Gastroesophageal sphincter (tissue), 4 donors: ENCODE data around the gene HSF5. TPM values are rescaled to one million over a fixed set of nuclear protein-coding genes. Genes with fewer than 3 reads are reported as not detected.

Source experiments
- ATAC-seq: fragments of 150-250 bp; one replicate; pipeline ENCODE4 v1.9.1; 2016; ENCODE audit warnings: mild to moderate bottlenecking, moderate library complexity
- H3K27ac ChIP-seq, 4 donors: fragments of 200-600 bp; sonication (generic) in 3 of 4; 1 replicate in 3 of 4; 2 replicates in 1 of 4; pipeline ENCODE4 v1.5.1; 2016 to 2019
- H3K27me3 ChIP-seq: fragments of 200-600 bp; sonication (generic); one replicate; pipeline ENCODE4 v1.5.1; 2019
- H3K36me3 ChIP-seq, 2 donors: fragments of 200-600 bp; sonication (generic); one replicate each; pipeline ENCODE4 v1.5.1; 2019; ENCODE audit warnings: control low read depth in 1 of 2
- H3K4me1 ChIP-seq, 3 donors: fragments of 200-600 bp; sonication (generic); 1 replicate in 2 of 3; 2 replicates in 1 of 3; pipeline ENCODE4 v1.5.1; 2016 to 2019; ENCODE audit warnings: control low read depth in 2 of 3
- H3K4me3 ChIP-seq, 2 donors: fragments of 200-600 bp; sonication (generic); one replicate each; pipeline ENCODE4 v1.5.1; 2019; ENCODE audit warnings: mild to moderate bottlenecking in 1 of 2, moderate library complexity in 1 of 2
- H3K9me3 ChIP-seq, 3 donors: fragments of 200-600 bp; sonication (generic); one replicate each; pipeline ENCODE4 v1.5.1; 2017 to 2019; ENCODE audit warnings: control low read depth in 2 of 3
- EP300 ChIP-seq: sonication (generic); formaldehyde crosslinking; IDR thresholded peaks from one replicate; pipeline ENCODE4 v1.6.1; 2017; ENCODE audit warnings: antibody characterized with exemption, mild to moderate bottlenecking
- POLR2A ChIP-seq, 2 donors: fragments of 450-650 bp; IDR thresholded peaks; one replicate each; pipeline ENCODE4 v1.6.1; 2017; ENCODE audit warnings: antibody characterized with exemption in 2 of 2, mild to moderate bottlenecking in 2 of 2, moderate library complexity in 1 of 2
- POLR2AphosphoS5 ChIP-seq: sonication (generic); formaldehyde crosslinking; IDR thresholded peaks from one replicate; pipeline ENCODE4 v1.6.1; 2017; ENCODE audit warnings: antibody characterized with exemption
- WGBS, 2 donors: methylation state at CpG; one replicate each; pipeline ENCODE4 v1.1.5; 2018; ENCODE audit warnings: low coverage in 1 of 2; 5-methylcytosine and 5-hydroxymethylcytosine counted together
- total RNA-seq, 4 donors: library from RNA; depleted of rRNA; stranded (reverse); fragments of >200 nt; gene quantifications; one replicate each; pipeline ENCODE4 v1.1.0, GENCODE V29; 2016
- TF ChIP-seq, protein P1 (sequence below), 4 experiments: fragments of 200-600 bp in 2 of 4; fragments of 450-650 bp in 2 of 4; sonication (generic) in 1 of 4; IDR thresholded peaks; one replicate each; pipeline ENCODE4 v1.5.1; 2017 to 2019; ENCODE audit warnings: antibody characterized with exemption in 4 of 4, mild to moderate bottlenecking in 2 of 4, moderate library complexity in 2 of 4

The HSF5 gene
- total RNA-seq, 4 donors from 2014 or later, result 0.13 TPM; not detected in 3

- WGBS, 2 donors, result 90 to 100% methylated on average over 1 of the region's 1 CpG
- Histone ChIP-seq H3K9me3 (no peaks in the 10 kb centered on the region), H3K27me3 (no peaks in the 10 kb centered on the region), H3K4me1 (peaks cover 0 to 2% (median 0%) of the 10 kb centered on the region in 3 donors), H3K4me3 (no peak overlapping the region), H3K36me3 (no peaks in the 10 kb centered on the region), H3K27ac (no peak overlapping the region)
- TF ChIP-seq, protein P1, sequence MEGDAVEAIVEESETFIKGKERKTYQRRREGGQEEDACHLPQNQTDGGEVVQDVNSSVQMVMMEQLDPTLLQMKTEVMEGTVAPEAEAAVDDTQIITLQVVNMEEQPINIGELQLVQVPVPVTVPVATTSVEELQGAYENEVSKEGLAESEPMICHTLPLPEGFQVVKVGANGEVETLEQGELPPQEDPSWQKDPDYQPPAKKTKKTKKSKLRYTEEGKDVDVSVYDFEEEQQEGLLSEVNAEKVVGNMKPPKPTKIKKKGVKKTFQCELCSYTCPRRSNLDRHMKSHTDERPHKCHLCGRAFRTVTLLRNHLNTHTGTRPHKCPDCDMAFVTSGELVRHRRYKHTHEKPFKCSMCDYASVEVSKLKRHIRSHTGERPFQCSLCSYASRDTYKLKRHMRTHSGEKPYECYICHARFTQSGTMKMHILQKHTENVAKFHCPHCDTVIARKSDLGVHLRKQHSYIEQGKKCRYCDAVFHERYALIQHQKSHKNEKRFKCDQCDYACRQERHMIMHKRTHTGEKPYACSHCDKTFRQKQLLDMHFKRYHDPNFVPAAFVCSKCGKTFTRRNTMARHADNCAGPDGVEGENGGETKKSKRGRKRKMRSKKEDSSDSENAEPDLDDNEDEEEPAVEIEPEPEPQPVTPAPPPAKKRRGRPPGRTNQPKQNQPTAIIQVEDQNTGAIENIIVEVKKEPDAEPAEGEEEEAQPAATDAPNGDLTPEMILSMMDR (IDR thresholded peaks at IDR 0.05), result no peak
- TF ChIP-seq EP300 (no peak), POLR2A (IDR thresholded peaks at IDR 0.05) (no peak), POLR2AphosphoS5 (no peak)
- no peak for ATAC-seq
These were observed 76.0 kb downstream of the HSF5 start for GRCh38 chr17:58412064-58412703.

DNA sequence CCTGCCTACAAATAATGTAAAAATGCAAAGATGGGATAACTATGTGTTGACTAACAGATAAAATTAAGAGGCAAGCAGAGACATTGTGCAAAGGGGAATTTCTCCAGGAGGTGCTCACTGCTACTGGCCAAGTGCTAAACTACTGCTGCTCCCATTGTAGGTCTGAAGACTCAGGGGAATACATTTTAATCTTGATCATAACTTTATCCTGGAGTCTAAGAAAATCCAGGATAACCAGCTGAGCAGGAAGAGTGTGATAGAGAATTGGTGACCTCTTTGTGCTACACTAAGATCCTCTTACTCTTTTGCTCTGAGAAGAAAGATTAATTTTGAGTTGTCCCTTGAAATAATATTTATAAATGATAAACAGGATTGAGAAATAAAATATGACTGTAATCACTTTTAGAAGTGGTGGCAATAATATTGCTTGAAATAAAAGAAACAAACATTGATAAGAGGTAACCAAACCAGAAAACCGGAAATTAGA, 76.8 kb downstream of the HSF5 start:
- no peaks in the 10 kb centered on the region for H3K4me1 ChIP-seq
- no peak overlapping the region for H3K27ac ChIP-seq
- no peak overlapping the region for H3K4me3 ChIP-seq
- TF ChIP-seq, protein P1 (IDR thresholded peaks at IDR 0.05), result no peak
- TF ChIP-seq POLR2A (IDR thresholded peaks at IDR 0.05), result no peak
- no peak for TF ChIP-seq POLR2AphosphoS5
- TF ChIP-seq EP300, result no peak
- WGBS, 2 donors, result 67 to 69% methylated on average over 1 of the region's 1 CpG
- H3K9me3 ChIP-seq, result no peaks in the 10 kb centered on the region
- H3K36me3 ChIP-seq, result no peaks in the 10 kb centered on the region
- H3K27me3 ChIP-seq, result no peaks in the 10 kb centered on the region
- no peak for ATAC-seq

- H3K36me3 ChIP-seq, result no peaks in the 10 kb centered on the region
- ATAC-seq, result no peak
These were observed 77.3 kb downstream of the HSF5 start for GRCh38 chr17:58410714-58411407.

DNA sequence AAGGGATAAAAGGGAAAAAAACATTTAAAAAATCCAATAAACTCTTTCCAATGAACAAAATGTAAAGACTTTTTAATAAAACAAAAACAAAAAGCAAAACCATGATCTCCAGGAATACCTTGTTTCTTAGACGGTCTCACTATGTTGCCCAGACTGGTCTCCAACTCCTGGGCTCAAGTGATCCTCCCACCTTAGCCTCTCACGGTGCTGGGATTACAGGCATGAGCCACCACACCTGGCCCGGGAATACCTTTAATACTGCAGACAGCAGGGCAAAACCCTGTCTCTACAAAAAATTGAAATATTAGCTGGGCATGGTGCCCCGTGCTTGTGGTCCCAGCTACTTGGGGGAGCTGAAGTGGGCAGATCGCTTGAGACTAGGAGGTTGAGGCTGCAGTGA, 78.8 kb downstream of the HSF5 start:
- ATAC-seq, result no peak
- TF ChIP-seq POLR2AphosphoS5 (no peak), EP300 (no peak), POLR2A (IDR thresholded peaks at IDR 0.05) (no peak)
- TF ChIP-seq, protein P1 (IDR thresholded peaks at IDR 0.05), result no peak
- WGBS, 2 donors, result 73 to 89% methylated on average over 1 to 5 of the region's 5 CpGs

More at GRCh38 chr17:58410714-58411407, 77.3 kb downstream of the HSF5 start:
- no peaks in the 10 kb centered on the region for H3K9me3 ChIP-seq
- no peak overlapping the region for H3K4me3 ChIP-seq
- no peak overlapping the region for H3K27ac ChIP-seq
- TF ChIP-seq POLR2A (IDR thresholded peaks at IDR 0.05) (no peak), POLR2AphosphoS5 (no peak), EP300 (no peak)
- no peaks in the 10 kb centered on the region for H3K4me1 ChIP-seq
- no peaks in the 10 kb centered on the region for H3K27me3 ChIP-seq

GRCh38 chr17:58403311-58403710, 84.9 kb downstream of the HSF5 start:
- no peaks in the 10 kb centered on the region for H3K36me3 ChIP-seq
- H3K9me3 ChIP-seq, result no peaks in the 10 kb centered on the region
- H3K4me1 ChIP-seq, result no peaks in the 10 kb centered on the region
- TF ChIP-seq POLR2A (IDR thresholded peaks at IDR 0.05), result no peak
- TF ChIP-seq POLR2AphosphoS5, result no peak
- TF ChIP-seq, protein P1 (IDR thresholded peaks at IDR 0.05), result no peak
- no peak for TF ChIP-seq EP300
- no peaks in the 10 kb centered on the region for H3K27me3 ChIP-seq
- H3K4me3 ChIP-seq, result no peak overlapping the region
- no peak for ATAC-seq
- WGBS, 2 donors, result 52 to 57% methylated on average over 6 of the region's 6 CpGs
- no peak overlapping the region for H3K27ac ChIP-seq

More for the DNA sequence above, 78.8 kb downstream of the HSF5 start:
- no peaks in the 10 kb centered on the region for H3K27me3 ChIP-seq
- H3K27ac ChIP-seq, result no peak overlapping the region
- no peaks in the 10 kb centered on the region for H3K4me1 ChIP-seq
- no peaks in the 10 kb centered on the region for H3K36me3 ChIP-seq
- H3K4me3 ChIP-seq, result no peak overlapping the region
- H3K9me3 ChIP-seq, result no peaks in the 10 kb centered on the region
